DMS153 treated with DMSO at 0.1 percent for 48 hours (cell line): Measurements from ENCODE around the gene COX4I2.
"Not testable (repeated sequence)": the region's sequence is repeated elsewhere in the genome, so short reads cannot be mapped to it uniquely, and the experiment has no call there.

Experiments
- DNase-seq: peaks from one replicate; lab custom pipeline; 2025; ENCODE audit not compliant: unreplicated experiment; lab: John Stamatoyannopoulos, UW

COX4I2 gene

DNA sequence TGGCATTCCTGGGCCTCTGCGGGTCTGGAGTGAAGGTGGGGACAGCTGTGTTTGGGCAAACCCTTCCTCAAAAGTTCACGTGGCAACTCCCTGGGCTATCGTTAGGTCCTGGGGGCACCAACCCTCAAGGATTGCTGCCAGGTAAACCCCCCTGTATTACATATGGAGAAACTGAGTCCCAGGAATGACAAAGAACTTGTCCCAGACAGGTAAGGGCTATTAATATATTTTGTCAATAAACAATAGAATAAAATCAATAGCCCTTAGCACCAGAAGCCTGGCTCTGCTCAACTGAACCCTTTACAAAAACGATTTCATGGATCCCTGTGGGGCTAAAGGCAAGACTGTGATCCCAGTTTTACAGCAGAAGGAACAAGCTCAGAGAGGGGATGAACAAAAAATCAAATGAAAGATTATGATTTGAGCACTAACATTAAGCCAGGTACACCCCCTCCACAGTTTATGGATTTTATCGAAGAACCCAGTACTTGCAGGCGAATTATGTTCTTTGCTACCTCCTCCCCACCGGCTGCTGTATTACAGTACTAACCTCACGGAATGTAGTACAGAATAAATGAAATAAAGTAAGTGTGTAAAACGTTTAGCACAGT, 30.0 kb upstream of the COX4I2 start:
- DNase-seq, result no peak

DNA sequence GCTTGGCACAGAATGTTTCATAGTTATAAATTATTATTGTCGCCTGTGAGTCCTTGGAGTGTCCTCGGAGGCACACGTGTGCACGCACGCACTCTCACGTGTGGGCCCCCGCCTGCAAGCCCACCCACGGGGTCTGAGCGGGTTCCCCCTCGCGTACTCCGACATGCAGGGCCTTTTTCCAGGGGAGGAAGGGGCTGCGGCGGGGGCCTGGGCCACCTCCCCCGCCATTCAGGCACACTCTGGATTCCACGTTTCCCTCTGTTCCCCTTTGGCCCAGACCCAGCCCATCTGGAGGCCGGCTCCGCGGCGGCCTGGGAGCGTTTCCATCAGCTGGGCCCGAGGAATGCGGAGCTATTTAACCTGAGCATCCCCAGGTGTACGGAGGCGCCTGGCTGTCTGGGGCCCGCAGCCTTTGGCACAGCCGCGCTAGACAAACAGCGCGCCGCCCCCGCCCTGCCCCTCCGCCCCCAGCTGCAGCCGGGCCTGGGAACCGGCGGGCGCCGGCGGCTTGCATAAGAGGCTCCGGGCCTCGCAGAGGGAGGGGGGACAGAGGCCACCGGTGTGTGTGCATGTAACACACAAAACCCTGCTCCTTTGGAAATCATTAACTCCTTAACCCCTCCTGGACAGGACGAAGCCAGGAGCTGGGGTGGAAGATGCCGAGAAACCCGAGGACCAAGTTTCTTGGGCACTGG, 29.3 kb upstream of the COX4I2 start:
- peak; percentile 92 for DNase-seq

DNA sequence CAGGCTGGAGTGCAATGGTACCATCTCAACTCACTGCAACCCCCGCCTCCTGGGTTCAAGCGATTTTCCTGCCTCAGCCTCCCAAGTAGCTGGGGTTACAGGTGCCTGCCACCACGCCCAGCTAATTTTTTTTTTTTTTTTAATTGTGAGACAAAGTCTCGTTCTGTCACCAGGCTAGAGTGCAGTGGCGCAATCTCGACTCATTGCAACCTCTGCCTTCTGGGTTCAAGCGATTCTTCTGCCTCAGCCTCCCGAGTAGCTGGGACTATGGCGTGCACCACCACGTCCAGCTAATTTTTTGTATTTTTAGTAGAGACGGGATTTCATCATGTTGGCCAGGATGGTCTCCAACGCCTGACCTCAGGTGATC, 25.5 kb upstream of the COX4I2 start:
- not testable (repeated sequence) for DNase-seq

DNA sequence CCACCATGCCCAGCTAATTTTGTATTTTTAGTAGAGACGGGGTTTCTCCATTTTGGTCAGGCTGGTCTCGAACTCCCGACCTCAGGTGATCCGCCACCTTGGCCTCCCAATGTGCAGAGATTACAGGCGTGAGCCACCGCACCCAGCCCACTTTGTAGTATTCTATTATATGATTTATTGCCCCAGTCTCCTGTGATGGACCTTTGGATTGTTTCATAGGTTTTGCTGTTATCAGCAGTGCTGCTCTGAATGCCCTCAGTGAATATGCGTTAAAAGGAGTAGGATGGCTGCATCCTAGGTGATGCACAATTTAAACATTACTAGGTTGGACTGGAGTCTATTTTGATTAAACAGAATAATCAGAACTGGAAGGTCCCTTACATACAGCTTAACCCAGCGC, 22.3 kb upstream of the COX4I2 start:
- DNase-seq, result no peak

DNA sequence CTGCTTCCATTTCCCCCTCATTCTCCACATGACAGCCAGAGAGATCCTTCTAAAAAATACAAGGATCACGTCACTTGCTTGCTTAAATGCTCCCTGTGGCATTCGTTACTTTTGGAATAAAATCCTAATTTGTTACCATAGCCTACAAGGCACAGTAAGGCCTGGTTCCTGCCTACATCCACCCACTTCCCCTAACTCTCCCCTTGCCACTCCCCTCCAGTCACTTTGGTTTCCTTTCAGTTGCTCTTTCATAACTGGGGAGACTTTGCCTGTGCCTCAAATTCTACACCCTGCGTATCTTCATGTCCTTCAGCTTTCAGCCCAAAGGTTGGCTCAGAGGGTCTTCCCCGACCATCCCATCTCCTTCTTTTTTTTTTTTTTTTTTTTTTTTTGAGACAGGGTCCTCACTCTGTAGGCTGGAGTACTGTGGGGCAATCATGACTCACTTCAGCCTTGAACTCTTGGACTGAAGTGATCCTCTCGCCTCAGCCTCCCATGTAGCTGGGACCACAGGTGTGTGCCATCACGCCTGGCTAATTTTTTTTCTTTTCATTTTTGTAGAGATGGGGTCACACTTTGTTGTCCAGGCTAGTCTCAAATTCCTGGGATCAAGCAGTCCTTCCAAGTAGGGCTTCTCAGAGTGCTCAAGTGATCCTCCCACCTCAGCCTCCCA, 20.1 kb upstream of the COX4I2 start:
- DNase-seq, result no peak

DNA sequence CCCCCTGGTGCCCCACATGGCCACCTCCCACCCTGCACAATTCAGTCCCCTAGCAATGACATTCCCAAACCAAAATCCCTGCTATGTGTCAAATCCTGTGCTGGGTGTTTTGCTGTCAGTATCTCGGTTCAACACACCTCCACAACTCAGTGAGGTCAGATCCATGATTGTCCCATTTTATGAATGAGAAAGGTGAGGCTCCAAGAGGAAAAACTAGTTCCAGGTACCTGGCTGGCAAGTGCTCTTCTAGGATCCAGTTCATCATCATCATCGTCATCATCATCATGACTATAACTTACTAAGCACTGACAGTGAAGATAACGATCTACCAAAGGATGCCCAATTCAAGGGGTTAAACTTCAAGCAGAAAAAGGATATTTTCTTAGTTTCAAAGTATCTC, 17.5 kb upstream of the COX4I2 start:
- DNase-seq, result no peak

DNA sequence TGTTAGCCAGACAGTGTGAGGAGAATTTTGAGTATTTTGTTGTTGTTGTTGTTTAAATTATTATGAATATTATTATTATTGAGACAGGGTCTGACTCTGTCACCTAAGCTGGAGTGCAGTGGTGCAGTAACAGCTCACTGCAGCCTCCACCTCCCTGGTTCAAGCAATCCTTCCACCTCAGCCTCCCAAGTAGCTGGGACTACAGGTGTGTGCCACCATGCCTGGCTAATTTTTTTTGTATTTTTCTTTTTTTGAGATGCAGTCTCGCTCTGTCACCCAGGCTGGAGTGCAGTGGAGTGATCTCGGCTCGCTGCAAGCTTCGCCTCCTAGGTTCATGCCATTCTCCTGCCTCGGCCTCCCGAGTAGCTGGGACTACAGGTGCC, 14.6 kb upstream of the COX4I2 start:
- not testable (repeated sequence) for DNase-seq

DNA sequence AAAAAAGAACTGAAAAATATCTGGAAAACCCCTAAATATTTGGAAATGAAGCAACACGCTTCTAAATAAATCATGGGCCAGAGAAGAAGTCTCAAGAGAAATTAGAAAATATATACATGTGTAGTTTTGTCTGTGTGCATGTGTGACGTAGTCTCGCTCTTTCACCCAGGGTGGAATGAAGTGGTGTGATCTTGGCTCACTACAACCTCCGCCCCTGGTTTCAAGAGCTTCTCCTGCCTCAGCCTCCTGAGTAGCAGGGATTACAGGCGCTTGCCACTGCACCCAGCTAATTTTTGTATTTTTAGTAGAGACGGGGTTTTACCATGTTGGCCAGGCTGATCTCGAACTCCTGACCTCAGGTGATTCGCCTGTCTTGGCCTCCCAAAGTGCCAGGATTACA, 11.2 kb upstream of the COX4I2 start:
- not testable (repeated sequence) for DNase-seq

DNA sequence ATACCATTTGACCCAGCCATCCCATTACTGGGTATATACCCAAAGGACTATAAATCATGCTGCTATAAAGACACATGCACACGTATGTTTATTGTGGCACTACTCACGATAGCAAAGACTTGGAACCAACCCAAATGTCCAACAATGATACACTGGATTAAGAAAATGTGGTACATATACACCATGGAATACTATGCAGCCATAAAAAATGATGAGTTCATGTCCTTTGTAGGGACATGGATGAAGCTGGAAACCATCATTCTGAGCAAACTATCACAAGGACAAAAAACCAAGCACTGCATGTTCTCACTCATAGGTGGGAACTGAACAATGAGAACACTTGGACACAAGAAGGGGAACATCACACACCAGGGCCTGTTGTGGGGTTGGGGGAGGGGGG, 9.7 kb upstream of the COX4I2 start:
- DNase-seq, result not testable (repeated sequence)

DNA sequence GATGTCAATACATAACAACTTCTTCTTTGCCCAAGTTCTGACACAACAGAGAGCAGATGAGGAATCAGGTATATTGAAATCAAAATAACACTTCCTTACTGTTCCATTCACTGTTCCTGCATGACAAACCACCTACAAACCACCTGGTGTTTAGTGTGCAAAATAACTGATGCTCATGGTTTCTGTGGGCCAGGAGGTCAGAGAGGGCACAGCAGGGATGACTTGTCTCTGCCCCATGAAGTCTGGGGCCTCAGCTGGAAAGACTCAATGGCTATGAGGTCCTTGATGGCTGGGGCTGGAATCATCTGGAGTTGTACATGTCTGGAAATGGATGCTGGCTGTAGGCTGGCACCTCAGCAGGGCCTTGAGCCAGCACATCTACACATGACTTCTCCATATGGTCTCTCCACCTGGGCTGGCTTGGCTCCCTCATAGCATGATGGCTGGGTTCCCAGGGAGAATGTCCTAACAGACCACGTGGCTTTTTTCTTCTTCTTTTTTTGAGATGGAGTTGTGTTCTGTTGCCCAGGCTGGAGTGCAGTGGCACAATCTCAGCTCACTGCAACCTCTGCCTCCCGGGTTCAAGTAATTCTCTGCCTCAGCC, 7.4 kb upstream of the COX4I2 start:
- no peak for DNase-seq

DNA sequence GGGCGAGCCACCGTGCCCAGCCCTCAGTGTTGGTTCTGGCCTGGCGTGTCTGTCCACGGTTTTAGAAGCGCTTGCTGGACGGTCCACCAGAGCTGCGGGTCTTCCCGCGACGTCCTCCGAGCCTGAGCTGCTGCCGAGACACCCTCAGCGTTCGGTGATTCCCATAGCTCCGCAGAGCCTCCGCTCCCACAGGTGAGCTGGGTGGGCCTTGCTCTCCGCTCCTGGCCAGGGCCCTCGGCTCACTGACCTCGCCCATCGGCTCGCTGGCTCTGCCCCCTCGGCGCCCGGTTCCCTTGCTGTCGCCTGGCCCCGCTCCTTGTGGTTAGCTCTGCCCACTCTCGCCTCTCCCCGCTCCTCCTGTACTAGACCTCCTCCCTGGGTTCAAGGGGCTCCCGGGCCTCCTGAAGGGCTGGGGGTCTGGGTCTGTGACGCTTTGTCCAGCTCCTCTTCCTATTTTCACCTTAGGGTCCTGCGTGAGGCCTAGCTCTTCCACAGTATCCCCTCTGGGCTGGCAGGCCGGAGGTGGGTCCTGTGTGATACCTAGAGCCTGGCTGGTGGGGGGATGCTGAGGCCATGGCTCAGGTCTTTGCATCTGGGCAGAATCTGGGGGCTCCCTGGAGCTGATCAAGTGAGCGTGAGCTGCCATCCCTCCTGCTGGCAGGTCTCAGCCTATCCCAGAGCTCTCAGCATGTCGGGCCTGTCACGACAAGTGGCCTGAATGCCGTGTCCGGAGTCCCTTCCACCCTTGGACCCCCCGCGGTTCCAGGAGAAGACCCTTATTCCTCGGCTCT, 5.0 kb upstream of the COX4I2 start:
- DNase-seq, result no peak

DNA sequence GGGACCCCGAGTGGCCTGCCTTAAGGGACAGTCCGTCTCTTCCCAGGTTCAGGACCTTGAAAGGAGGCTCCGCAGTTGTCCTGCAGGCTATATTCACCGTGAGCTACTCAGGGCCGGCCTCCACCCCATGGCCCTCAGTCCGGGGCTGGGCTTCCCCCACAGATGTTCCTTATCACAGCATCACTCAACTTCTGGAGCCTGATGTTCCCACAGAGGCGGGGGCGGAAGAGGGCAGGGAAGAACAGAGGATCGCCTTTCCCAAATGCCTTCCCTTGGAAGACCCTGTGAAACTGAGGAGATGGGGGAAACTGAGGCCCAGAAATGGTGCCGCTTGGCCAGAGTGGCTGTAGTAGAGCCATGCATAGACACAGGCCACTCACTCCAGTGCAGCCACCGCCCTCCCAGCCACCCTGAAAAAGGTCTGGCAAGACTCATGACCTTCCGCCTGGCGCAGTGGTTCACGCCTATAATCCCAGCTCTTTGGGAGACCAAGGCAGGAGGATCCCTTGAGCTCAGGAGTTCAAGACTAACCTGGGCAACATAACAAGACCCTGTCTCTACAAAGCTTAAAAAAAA, 4.3 kb upstream of the COX4I2 start:
- DNase-seq, result no peak

DNA sequence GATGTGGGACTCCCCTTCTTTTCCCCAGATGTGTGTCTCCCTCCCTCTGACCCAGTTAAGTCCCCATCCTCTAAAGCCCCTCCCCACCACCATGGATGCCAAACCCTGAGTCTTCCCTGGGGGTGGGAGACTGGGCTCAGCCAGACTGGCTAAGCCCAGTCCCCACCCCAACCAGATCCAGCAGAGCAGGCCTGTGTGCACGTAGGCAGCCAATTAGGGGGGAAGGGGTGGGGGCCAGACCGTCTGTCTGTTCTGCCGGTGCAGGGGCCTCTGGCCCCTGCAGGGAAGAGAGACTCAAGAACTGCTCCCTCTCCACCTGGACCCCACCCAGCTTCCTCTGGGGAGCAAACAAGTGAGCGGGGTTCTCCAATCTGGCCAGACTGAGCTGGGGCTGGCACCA, 605 bp downstream of the COX4I2 start:
- no peak for DNase-seq

DNA sequence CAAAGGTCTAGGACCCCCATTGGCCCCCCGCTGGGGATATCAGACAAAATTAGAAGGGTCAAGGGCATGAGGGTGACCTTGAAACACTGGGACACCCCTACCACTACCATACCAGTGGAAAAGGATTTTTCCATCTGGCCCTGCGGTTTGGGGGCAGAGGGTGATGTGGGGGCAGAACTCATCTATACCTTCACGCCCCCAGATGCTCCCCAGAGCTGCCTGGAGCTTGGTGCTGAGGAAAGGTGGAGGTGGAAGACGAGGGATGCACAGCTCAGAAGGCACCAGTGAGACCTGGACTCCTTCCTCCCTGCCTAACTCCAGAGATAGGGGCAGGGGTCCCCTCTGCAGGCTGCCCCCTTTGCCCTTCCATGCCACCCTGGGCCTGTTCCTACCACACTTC, 1.1 kb downstream of the COX4I2 start:
- DNase-seq, result no peak

DNA sequence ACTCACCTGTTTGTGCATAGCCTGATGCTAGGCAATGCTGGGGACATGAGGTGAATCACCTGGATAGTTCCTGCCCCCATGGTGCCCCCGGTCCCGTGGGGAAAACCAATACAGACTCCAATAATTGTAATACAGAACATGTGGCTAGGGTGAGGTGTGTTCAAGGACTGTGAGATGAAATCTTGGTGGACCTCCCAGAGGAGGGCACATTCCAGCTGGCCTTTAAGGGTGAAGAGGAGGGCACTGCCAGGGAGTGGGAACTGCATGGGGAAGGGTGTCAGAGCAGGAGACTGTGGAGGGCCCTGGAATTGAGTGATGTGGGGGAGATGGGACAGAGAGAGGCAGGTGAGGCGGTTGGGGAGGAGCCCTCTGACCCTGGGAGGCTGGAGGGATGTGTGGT, 2.5 kb downstream of the COX4I2 start:
- no peak for DNase-seq

DNA sequence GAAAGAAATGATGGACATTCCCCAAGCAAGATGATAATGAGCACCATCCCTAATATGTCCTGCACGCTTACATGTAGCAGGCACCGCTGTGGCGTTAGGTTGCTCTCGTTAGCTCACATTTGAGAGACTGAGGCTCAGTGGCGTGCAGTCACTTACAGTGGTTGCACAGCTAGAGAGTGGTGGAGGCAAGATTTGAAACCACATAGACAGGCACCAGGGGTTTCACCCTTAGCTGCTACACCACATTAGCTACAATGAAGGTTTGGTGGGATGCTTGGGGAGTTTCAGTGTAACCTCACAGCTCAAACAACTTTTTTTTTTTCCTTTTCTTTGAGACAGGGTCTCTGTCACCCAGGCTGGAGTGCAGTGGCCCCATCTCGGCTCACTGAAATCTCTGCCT, 3.7 kb downstream of the COX4I2 start:
- no peak for DNase-seq

DNA sequence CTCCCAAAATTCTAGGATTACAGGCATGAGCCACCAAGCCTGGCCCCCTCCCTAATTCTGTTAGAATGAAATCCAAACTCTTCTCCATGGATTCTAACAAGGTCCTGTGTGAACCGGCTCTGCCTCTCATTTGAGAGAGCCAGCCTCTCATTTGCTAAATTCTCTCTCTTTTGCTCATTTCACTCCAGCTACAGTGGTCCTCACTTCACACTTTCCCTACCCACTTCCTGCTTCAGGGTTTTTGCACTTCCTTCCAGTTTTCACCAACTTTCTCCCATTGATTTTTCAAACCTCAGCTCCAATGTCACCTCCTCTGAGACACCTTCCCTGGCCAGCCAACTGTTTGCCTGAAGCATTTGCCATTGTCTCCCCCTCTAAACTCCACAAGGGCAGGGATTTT, 5.1 kb downstream of the COX4I2 start:
- no peak for DNase-seq

DNA sequence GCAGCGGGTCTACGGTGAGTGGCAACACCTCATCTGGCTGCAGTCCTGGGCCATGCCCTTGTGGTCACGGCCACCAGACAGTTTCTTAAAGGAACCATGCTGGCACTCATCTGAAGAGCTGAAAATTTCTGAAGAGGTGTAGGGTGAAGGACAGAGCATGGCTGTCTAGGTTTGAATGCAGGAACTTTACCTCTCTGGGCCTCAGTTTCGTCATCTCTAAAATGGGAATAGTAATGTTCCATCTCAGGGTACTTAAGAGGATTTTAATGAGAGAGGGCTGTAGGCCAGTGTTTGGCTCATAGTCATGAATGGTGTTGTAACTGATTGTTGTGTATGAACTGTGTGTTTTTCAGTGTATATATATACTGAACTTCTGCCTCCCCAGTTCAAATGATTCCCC, 5.8 kb downstream of the COX4I2 start:
- DNase-seq, result no peak

DNA sequence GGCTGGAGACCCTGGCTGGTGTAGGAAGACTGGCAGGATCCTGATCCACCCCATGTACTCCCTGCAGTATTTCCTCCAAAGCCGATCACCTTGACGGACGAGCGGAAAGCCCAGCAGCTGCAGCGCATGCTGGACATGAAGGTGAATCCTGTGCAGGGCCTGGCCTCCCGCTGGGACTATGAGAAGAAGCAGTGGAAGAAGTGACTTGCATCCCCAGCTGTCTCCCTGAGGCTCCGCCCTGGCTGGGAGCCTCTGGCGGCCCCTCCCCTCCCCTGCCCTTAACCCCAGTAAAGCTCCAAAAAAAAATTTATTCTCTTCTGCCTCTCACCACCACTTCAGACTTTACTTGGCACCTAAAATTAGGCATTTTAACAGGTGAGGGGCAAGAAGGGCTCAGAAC, 7.0 kb downstream of the COX4I2 start:
- no peak for DNase-seq

DNA sequence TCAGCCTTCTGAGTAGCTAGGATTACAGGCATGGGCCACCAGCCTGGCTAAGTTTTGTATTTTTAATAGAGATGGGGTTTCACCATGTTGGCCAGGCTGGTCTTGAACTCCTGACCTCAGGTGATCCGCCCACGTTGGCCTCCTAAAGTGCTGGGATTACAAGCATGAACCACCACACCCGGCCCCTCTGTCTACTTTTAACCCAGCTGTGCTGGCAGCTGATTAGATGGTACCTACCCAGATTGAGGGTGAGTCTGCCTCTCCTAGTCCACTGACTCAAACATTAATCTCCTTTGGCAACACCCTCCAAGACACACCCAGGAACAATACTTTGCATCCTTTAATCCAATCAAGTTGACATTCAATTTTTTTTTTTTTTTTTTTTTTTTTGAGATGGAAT, 10.4 kb downstream of the COX4I2 start:
- DNase-seq, result not testable (repeated sequence)

DNA sequence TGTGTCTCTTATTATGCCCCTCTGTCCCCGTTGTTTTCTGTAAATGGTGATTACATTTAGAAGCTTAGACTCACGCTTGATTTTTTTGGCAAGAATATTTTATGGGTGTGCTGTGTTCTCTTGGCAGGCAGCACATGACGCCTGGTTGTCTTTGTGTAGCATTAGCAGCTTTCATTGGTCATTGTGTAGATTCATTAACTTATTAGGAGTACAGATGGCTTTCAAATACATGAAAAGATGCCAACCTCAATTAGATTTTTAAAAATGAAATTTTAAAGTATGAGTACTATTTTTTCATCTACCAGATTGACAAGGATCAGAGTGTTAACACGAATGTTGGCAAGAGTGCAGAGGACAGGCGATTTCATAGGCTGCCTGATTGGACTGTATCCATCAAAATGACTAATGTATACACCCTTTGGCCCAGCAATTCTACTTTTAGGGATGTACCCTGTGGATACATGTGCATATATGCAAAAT, 15.2 kb downstream of the COX4I2 start:
- no peak for DNase-seq
